Measurements from ENCODE around the gene LIG4.
"Not testable (repeated sequence)": the region's sequence is repeated elsewhere in the genome, so short reads cannot be mapped to it uniquely, and the experiment has no call there.

LIG4 gene

DNA sequence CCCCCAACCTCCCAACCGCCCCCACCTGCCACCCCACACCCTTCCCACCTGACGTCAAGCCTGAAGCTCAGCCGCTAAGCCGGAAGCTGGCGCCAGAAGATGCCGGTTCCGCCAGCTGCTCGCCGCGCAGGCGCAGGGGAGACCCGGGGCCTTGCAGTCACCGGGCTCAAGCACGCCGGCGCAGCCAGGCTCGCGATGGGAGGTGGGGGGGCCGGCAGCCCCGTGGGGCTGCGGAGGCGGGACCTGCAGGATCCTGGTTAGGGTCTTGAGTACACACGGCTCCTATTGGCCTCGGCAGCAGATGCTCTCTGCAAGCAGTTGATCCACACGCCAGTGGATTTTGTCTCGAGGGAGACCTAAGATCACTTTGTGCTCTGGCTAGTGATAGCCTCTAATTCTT lies at the start of gene LIG4:
TSS of gene LIG4 (minus strand) at position 101 of the 400 bp plus-strand sequence. CDS start 4,268 bp downstream, outside the sequence.
- DNase-seq, result peak; percentile 96

DNA sequence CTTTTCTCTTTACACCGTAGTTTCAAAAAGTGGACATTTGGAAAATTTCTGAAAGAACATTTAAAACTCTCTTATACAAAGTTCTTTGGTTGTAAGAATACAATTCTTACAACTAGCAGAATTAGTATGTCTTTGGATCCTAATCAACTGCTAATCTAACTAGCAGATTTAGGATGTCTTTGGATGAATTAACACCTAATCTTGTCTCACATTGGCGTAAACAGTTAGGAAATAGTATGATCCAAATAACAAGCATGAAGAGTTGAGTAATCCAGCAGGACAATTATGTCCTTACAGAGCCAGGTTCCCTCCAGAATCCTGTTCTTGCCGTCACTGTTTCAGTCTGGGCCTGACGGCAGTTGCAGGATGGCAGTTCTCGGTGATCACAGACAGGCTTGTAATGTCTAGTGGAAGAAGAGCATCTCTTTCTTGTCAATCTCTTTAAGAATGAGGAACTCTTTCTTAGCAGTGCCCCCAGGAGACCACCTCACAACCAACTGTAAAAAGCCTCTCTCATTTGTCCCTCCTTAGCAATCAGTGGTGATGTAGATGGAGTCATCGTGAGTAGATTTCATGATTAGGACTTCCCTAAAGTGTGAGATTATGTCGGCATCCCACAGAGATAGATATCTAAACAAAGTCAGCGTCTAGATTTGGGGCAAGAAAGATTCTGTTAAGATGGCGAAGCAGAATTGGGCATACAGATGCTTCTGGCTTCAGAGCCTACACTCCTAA lies 48.5 kb upstream of the LIG4 start:
- DNase-seq, result no peak

DNA sequence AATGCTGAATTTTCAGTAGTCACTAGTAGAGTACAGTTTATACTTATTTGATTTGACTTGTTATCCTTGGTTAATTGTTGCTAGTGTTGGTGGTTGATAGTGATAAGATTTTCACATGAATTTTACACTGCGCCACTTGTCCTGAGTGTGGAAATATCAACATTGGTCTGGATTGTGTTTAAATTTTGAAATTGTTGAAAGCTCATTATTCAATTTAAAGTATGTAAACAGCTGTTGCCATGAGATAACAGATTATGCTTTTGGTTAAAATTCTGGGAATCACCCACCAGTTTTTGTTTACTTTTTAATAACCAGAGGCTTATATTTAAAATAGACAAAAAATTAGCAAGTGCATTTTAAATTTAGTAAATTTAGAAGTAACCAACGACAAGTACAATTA lies 41.9 kb upstream of the LIG4 start:
- no peak for DNase-seq

DNA sequence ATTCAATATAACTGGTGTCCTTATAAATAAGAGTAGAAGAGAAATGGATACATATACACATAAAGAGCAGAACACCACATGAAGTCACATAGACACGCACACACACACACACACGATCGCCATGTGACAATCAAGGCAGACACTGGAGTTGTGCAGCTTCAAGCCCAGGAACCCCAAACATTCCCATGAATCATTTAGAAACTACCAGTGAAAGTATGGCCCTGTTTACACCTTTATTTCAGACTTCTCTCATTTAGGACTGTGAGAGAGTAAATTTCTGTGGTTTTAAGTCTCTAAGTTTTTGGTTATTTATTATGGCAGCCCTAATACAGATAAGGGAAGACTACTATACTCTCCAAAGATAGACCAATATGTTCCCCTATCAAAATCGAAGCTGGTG lies 33.8 kb upstream of the LIG4 start:
- no peak for DNase-seq

DNA sequence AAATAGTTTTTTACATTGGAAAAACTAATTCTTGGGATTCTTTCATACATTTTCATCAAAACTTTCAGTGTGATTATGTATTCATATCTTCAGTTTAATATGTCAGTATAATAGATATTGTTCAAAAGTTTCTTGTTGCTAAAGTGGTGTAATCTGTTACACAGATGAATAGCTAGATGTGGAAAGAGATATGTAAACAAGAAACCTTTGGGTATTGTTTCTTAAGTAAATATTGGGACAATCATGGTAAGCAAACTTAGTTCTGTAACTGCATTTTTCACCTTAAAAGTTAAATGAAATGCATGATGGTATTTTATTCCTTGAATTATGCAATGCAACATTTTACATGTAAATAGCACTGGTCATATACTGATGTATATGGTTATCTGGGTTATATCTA lies 15.0 kb upstream of the LIG4 start:
- no peak for DNase-seq

DNA sequence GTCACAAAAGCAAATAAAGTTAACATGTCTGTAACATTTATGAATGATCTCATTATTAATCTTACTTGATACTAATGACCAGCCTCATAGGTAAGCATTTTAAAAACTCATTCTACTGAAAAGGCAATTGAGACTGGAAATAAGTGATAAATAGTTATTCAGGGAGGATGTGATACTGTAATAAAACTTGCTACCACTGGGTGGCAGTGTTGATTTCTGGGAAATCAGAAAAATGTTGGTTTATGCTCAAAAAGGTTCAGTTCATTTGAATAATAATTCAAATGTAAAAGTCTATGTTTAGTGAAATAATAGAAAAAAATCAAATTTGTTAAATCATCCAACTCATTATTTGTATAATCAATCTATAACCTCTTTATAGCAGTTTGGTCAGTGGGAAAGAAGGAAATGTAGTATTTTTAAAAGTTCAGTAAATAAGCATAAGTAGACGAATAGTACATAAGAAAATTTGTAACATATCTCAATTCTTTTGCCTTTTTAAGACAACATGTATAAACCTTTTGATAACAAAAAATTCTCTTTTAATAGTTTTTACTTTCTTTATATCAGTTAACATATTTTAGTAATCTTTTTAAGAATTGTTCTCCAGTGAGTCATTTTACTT lies 12.4 kb upstream of the LIG4 start:
- DNase-seq, result no peak

DNA sequence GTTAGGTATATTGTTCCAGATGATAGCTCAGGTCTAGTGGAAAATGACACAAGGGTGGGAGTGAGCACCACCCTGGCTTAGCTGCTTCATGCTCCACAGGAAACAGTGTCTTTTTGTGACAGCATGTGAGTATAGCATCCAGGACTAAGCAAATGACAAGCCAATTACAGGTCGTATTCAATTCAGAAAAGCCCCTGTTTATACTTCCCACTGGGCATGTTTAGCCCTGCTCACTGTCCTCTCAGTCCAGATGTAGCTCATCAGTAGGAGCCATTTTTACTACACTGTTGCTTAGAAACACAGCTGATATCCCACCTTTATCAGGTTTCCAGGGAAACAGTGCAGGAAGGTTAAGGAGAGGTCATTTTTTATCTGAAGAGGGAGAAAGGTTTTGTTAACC lies 10.8 kb upstream of the LIG4 start:
- peak; percentile 82 for DNase-seq

DNA sequence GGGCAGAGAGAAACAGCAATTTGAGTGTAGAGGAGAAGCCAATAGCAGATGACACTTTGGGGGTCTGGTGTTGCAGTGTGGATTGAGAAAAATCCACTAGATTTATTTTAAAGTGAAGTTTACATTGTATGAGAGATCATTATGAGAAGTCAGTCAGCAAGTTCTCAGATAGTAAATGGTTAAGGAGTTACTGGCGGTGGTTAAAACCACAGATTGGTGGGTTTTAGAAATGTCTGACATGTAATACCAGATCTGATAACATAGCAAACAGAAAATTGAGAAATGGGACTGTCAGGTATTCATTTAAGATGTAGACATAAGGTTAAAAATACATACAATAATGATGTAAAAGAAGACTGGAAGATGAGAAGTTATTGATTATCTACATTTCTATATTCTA lies 10.1 kb upstream of the LIG4 start:
- DNase-seq, result no peak

DNA sequence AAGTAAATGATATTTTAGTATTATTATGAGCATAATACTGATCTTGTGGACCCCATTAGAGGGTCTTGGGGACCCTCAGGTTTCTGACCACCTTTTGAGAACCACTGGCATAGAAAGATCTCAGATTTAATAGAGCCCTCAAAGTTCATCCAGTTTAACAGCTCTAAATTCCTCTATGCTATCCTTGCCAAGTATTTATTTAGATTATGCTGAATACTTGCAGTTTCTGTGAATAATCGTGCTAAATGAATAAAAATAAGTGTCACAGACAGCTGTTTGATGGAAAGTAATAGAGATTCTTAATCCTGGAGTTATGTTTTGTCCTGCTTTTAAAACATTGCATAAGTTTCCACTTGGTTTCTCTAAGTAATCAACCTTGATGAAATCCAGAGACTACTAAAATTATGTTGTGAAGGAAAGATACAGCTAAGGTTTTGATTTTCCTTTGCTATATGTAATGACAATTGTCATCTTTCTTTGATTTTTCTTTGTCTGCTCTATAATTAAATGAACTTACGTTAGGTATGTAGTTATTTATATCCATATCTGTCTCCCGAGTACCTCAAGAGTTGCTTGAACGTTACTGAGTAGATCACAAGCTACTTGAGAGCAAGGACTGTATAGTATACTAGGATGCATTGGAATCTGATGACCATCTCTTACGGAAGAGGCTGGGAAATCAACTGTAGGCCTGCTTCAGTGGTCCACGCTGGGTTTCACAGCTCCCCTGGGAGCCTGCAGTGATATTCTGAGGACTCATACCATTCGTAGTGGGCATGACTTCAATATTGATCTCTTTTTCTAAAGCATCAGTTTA lies 8.6 kb upstream of the LIG4 start:
- no peak for DNase-seq

DNA sequence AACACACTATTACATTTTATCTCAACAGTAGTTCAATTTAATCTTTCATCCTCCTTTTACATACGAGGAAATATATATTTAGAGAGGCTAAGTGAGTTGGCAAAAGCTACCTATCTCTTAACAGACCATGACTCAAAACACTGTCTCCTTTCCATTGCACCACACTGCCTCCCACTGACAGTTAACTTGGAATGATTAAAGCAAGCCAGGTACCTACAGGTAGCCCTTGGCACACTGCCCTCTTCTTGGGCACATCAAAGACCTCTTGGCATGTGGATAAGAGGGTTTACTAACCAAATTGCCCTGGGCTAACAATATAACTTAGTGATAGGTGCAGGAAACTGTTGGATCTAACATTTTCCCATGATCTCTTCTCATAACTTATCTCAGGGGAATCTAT lies 4.7 kb upstream of the LIG4 start:
- no peak for DNase-seq

DNA sequence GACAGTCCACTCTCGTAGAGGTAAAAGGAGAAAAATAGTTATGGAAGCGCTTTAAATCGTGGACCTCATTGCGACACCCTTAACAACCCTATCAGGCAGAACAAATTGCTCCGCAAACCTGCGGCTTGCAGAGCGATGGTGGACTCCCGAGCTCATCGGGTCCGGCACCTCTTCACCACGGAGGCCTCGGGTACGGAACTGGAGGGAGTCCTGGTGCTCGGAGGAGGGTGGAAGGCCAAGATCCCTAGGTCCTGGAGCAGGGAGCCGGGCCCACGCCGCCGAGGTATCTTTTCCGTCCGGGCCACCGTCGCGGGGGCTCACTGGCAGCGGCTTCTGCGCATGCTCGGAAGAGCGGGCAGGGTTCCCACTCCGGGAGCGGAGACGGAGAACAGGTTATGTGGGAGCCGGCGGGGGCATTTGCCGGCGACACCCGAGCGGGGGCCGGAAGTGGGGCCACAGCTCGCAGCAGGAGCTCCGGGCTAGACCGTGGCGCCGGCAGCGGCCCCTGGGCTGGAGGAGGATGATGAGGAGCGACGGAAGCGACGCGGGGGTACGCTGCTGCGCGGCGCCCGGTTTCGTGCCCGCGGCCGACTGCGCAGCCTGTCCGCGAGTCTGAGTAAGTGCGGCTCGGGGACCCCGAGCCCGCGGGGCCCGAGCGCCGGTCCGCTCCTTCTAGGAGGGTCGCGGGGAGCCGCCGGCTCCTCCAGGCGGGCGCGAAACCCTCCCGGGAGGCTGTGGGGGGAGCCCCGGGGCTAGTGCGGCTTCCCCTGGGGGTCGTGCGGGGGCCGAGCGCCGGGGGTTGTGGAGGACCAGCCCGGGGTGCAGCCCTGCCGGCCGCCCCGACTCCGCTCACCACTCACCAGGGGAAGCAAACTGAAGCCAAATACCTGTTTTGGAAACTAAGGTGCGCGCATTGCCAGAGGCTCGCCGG lies 3.0 kb upstream of the LIG4 start, which contains the start of gene ABHD13:
TSS of gene ABHD13 (plus strand) at position 349 of the 931 bp plus-strand sequence. CDS start 10,827 bp downstream, outside the sequence.
- peak; percentile 95 for DNase-seq

DNA sequence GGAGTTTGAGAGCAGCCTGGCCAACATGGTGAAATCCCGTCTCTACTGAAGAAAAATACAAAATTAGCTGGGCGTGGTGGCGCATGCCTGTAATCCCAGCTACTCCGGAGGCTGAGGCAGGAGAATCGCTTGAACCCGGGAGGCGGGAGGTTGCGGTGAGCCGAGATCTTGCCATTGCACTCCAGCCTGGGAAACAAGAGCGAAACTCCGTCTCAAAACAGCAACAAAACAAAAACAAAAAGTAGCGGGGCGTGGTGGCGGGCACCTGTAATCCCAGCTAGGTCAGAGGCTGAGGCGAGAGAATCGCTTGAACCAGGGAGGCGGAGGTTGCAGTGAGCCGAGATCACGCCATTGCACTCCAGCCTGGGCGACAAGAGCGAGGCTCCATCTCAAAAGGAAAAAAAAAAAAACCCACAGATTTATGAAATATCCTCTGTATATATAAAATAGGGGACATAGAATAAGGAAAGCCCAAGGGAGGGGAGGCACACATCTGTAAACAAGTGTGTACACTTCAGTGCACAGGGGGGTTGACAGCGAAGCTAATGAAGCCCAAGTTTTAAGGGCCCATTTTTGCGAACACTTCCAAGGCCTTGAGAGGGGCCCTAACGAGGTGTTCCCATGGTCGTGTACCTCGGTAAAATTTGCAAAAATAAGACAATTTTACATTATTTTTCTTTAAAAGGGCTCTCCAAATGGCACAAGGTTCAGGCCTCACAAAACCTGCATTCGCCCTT lies 2.1 kb upstream of the LIG4 start:
- DNase-seq, result not testable (repeated sequence)

DNA sequence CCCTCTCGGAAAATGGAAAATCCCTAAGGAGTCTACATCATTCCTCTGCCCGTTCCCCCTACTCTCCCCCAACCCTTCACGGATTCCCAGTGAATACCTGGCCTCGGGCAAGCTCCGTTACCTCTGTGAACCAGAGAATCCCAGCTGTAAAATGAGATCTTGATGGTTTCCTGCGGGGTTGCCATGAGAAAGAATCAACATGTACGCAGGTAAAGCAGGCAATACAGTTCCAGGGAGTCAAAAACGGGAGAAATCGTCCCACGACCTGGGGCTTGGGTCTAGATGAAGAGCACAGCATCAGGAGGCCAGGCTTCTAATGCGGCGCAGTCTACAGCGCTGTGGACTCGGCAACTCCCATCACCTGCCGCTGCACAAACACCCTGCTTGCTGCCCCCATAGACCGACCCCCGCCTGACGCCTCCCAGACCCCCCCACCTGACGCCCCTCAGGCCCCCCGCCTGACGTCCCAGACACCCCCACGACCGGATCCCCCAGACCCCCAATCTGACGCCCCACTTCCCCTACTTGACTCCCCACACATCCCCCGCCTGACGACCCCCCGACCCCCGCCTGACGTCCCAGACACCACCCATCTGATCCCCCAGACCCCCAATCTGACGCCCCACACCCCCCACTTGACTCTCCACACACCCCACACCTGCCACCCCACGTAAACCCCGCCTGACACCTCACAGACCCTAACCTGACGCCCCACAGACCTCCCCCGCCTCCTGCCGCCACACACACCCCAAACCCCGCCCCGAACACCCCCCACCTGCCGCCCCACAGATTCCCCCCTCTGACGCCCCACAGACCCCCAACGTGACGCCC lies 680 bp downstream of the LIG4 start:
- DNase-seq, result no peak

DNA sequence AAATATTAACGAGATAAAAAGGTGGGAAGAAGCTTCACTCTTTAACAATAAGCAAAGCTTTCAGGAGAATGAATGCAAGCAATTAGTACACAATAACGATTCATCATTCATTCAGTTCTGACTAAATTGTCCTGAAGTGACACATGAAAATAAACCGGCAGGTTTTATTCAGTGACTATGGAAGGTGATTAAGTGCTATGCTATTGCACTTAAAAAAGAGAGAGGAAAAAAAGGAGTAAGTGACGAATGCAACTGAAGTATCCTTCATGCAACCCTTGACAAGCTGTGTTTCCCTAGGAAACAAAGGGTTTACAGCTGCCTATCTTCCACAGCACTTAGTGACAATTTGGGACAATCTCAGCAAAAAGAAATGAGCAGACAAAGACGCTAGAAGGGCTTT lies 1.4 kb downstream of the LIG4 start:
- no peak for DNase-seq

DNA sequence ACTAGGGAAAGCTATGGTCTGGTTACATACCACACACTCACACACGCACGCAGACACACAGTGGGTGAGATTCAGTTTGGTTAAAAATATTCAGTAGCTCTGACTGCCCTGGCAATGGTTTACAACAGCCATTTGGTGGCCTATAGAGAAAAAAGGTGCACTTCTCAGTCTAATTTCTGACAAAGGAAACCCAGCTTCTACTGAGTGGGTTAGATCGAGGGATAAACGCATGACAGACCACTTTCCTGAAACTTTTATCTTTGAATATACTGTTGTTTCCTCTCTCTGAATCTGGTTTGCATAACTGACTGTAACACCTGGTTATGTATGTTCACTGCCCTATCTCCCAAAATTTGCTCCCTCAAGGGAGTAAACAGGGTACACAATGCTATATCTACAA lies 2.5 kb downstream of the LIG4 start:
- no peak for DNase-seq

DNA sequence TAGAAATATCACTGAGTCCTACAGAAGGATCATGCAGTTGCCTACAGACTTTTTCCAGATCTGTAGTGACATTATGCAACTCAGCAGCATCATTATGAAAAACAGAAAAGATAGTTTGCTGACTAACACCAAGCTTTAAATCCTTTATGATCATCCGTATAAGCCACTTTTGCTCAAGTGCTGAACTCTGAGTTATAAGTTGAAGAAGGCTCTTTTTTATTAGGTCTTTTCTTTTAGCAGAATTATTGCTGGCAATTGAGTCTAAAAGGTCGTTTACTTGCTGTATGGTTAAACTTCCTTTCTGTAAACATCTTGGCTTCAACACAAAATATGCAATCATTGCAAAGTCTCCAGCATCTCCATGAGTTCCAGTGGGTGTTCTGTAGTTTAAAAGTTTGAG lies 4.8 kb downstream of the LIG4 start:
- no peak for DNase-seq

DNA sequence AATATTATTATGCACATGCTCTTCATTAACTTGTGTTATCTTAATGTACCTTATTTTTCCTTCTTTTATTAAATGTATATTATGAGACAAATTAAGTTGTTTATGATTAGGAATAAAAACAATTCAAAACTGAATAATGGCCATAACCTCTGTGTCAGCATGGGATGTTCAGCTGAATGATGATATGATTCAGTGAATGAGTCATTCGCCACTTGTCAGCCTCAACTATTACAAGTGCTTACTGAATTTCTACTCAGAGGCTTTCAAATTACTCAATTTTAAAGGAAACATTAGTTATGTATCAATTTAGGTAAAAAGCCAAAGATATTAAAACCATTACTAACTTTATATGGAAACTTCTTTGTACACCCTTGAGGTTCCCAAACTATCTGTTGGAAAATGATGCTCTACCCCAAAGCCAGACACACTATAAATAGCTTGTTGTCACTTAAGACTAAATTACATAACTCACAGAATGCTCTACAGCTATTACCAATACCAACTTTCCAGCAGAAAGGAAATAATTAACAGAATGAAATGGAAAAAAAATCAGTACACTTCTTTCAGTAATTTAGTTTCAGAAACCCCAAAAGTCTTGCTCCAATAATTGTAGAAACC lies 14.4 kb downstream of the LIG4 start:
- no peak for DNase-seq

DNA sequence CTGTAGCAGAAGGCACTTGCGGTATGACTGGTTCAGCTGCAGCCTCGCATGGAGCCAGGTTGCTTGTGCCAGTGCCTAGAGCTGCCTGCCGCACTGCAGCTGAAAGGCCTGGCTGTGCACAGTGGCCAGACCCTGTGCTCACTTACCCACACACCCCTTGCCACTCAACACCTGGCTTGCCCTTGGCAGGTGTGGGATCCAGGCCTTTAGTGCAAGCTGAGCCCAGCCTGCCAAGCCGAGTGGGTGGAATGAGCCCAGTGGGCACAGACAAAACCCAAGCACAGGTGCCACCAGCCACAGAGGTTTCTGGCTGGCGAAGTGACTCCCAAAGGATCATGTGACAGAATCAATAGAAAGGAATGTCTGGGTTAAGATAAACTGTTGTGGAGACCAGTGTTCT lies 19.5 kb downstream of the LIG4 start:
- no peak for DNase-seq

DNA sequence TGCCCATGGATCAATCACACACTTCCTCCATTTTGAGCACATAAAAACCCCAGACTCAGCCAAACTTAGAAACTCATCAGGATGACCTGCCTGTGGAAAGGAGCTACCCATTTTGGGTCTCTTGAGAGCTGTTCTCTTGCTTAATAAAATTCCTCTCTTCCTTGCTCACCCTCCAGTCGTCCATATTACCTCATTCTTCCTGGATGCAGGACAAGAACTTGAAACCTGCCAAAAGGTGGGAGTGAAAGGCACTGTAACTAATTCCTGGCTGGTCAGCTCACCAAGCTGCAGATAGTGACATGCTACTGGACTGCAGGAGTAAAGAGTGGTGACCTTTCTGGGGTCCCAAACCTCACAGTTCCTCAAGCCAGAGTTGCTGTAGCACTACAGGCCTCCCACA lies 20.2 kb downstream of the LIG4 start:
- no peak for DNase-seq

DNA sequence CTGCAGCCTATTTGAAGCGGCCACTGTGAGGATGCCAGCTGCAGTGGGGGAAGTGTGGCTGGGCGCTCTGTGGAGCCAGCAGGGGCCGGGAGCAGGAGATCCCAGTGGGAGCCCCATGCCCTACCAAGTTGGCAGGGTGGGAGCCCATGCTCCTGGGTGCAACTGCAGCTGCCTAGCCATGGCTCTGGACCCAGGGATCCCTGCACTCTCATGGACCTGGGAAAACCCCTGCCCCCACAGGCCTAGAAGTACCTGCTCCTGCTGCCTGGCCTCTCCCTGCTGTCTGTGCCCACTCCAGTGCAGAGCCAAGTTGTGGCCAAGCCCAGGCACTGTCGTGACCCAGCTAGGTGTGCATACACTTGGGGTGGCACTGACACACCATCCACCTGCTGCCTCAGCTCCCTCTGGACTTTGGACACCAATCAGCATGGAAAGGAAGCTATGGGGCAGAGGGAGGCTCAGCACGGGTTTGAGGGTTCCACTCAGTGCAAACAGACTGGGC lies 20.9 kb downstream of the LIG4 start:
- no peak for DNase-seq
